Activated gamma-delta T cell (primary cell): ENCODE results near the gene TNFRSF12A.

Experiments used
- DNase-seq: peaks from one replicate; lab custom pipeline; 2025; lab: John Stamatoyannopoulos, UW

Gene TNFRSF12A

DNA sequence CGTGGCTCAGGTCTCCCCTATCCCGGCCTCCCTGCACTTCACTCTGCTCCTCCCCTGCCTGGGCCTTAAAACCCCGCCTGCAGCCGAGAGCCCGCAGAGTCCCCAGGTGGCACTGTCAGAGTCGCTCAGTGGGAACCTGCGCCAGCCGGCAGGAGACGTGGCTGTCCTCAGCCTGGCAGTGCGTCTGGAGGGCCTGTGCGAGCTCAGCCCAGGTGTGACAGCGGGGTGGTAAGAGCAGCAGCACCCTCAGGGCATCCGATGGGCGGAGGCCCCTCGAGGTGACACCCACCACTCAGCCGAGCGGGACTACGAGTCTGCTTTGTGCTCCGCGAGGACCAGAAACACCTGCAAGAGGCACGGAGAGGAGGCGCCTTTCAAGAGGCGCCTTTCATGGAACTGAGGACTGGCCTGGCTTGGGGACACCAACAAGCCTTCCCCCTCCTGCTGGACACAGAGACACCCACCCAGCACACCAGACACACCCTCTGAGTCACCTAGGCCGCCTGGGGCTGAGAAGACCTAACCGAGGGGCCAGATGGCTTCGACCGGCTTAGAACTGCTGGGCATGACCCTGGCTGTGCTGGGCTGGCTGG, 7.2 kb upstream of the TNFRSF12A start, which contains the start of gene CLDN9:
TSS of gene CLDN9 (plus strand) at position 96 of the 593 bp plus-strand sequence. CDS start at position 536, 440 bp downstream.
- no peak for DNase-seq

DNA sequence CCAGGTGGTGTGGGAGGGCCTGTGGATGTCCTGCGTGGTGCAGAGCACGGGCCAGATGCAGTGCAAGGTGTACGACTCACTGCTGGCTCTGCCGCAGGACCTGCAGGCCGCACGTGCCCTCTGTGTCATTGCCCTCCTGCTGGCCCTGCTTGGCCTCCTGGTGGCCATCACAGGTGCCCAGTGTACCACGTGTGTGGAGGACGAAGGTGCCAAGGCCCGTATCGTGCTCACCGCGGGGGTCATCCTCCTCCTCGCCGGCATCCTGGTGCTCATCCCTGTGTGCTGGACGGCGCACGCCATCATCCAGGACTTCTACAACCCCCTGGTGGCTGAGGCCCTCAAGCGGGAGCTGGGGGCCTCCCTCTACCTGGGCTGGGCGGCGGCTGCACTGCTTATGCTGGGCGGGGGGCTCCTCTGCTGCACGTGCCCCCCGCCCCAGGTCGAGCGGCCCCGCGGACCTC, 6.6 kb upstream of the TNFRSF12A start:
- no peak for DNase-seq

DNA sequence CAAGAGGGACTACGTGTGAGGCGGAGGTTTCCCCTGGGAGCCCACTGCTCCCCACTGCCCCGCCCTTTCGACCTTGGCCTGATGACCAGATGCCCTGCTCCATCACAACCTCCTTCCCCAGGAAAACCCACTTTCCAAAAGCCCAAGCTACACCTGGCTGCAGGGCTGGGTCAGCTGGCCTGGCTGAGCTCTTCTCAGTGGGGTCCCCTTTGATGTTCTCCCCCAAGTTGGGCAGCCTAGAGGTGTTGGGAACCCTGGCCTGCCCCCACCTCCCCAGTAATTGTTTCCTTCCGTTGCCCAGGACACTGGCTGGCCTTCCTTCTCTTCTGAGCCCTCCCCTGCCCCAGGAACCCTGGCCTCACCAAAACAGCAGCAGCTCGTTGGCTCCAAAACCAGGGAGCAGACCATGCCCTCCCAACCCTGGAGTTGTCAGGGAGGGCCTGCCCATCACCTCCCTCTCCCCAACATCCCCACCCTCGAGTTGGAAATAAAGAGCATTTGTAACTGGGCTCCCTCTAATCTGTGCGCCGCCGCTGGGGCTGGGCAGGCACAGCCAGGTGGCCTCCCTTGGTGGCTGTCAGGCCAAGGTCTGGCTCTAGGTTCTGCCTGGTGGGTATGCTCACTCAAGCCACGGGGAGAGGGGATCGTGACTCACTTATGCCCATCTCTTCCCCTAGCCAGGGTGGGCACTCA, 6.0 kb upstream of the TNFRSF12A start:
- no peak for DNase-seq

DNA sequence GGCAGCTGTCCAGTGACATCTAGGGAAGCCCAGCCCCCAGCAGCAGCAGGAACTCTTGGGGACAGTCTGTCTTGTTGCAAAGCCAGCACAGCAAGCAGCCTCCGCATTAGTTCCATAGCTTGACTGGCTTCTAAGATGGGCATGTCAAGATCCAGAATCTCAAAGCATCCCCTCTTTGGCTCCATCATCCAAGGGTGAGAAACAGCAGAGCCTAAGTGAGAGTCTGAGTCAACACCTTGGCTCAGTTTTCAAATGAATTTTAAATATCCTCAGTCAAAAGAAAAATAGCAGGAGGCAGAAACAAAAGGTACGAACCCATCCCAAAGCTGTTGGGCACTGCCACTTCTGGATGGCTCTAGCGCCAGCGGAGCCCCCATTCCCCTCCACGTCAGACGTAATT, 5.2 kb upstream of the TNFRSF12A start:
- DNase-seq, result no peak

DNA sequence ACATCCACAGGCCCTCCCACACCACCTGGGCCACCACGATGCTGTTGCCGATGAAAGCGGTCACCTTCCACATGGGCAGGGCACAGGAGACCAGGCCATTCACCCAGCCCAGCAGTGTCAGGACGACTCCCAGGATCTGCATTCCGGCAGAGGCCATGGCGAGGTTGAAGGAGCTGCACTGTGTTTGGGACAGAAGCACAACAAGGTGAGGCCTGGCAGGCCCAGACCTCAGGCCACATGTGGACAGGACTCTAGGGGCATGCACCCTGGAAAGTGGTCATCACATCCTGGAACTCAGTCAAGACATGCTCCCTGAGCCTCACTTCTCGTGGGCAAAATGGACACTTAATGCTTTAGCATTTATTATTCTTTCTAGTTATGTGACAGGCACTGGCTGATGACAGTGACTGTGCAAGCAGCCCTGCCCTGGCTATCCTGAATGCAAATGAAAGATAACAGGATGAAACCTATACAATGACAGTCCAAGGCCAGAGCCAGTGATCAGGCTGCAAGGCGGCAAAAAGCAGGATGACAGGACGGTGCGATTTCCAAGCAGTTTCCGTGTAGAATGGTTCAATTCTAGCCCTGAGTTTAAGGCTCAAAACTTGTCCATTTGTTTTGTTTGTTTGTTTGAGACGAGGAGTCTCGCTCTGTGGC, 4.2 kb upstream of the TNFRSF12A start:
- no peak for DNase-seq

DNA sequence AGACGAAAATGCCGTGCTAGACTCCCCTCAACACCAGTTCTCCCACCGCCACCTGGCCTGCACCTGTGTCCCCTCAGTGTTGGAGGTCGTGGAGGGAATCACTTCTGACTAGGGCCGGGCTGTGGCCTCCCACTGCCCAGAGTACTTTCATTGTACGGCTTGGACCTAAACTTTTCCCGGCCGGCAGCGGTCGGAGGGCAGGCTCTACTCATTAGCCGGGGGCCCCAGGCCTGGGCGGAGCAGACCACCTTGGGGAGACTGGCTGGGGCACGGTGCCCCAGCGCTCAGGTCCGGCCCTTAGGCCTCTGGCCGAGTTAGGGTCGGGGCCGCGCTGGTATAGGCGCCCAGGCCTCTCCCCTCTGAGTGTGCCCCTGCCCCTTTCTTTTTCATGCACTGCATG, 2.8 kb upstream of the TNFRSF12A start:
- DNase-seq, result no peak

DNA sequence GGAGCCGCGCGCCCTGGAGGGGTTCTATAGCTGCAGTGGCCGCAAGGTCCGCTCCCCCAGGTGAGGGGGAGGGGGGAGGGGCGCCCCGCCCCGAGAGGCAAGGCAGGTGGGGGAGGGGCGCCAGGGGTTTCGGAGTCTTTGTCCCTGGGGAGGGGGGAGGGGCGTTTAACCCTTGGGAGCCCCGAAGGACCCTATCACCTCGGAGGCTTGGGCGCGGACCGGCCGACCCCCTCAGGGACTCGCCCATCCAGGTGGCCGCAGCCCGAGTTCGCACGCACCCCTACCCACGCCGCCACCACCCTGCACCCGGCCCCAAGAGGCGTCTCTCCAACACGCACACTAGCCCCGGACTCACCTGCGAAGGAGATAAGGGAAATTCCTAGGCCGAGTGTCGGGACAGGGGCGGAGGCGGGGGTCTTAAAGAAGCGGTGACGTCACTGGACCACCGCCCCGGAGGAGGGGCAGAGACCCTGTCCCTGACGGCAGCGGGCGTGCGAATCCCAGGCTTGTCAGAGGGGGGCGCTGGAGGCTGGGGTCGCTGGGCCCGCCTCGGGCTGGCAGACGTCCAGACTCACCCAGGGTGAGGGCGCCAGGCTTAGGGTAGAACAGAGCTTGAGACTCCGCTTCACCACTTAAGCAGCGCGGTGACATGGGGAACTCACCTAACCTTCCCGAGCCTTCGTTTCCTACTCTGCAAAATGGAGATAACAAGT, 2.2 kb upstream of the TNFRSF12A start, which contains the start of gene CLDN6:
TSS of gene CLDN6 (minus strand) at position 390 of the 713 bp plus-strand sequence. CDS start 2,162 bp downstream, outside the sequence.
- no peak for DNase-seq

DNA sequence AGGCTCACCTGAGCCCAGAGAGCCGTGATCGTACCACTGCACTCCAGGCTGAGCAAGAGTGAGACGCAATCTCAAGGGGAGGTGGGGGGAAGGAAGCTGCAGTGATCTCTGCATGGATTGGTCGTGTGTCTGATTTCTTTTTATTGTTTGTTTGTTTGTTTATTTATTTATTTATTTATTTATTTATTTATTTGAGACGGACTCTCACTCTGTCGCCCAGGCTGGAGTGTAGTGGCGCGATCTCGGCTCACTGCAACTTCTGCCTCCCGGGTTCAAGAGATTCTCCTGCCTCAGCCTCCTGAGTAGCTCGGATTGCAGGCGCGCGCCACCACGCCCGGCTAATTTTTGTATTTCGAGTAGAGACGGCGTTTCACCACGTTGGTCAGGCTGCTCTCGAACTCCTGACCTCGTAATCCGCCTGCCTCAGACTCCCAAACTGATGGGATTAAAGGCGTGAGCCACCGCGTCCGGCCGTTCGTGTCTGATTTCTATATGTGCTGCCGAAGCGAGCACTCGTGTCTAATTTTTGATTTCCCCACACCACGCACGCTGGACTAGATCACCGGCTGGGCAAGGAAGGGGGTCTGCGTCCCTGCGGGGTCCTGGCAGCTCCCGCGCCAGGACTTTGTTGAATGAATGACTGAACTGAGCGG, 448 bp upstream of the TNFRSF12A start:
- DNase-seq, result no peak

DNA sequence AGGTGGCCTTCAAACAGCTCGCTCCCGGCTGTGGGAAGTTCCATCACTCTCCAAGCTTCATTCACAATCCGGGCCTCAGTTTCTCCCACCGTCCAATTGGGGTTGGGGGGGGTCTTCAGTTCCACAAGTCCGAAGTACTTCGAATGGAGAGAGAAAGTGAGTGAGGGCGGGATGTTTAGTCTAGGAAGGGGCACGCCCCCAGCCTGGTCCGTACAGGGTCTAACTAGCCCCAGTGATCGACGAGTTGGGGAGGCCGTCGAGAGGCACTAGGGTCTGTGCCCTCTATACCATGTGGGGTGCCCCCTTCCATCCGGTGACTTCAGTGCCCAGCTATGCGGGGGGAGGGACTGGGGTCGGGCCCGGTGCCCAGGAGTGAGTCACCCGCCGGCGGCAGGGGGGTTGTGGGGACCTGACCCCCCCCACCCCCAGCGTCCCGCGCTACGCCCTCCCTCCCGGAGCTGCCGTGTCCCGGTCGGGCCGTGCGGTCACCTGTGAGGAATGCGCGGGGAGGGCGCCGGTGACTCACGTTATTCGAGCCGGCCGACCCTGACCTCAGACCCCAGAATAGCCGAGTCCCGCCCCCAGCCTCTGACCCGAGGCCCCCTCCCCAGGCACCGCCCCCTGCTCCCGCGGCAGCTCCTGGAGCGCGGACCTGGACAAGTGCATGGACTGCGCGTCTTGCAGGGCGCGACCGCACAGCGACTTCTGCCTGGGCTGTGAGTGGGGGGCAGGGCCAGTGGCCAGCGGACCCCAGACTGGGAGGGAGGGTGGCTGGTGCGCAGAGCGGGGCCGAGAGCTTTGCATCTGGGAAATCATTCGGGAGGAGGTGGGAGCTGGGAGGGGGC, 658 bp downstream of the TNFRSF12A start:
- peak; percentile 76 for DNase-seq

DNA sequence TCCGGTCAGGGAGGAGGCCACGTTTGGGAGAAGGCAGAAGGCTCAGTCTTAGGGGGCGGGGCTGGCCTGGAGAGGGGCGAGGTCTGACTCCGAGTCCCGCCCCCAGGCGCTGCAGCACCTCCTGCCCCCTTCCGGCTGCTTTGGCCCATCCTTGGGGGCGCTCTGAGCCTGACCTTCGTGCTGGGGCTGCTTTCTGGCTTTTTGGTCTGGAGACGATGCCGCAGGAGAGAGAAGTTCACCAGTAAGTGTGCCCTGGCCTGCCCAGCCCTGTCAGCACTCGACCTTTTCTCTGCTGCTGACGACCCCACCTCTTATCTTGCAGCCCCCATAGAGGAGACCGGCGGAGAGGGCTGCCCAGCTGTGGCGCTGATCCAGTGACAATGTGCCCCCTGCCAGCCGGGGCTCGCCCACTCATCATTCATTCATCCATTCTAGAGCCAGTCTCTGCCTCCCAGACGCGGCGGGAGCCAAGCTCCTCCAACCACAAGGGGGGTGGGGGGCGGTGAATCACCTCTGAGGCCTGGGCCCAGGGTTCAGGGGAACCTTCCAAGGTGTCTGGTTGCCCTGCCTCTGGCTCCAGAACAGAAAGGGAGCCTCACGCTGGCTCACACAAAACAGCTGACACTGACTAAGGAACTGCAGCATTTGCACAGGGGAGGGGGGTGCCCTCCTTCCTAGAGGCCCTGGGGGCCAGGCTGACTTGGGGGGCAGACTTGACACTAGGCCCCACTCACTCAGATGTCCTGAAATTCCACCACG, 1.5 kb downstream of the TNFRSF12A start:
- peak; percentile 48 for DNase-seq

DNA sequence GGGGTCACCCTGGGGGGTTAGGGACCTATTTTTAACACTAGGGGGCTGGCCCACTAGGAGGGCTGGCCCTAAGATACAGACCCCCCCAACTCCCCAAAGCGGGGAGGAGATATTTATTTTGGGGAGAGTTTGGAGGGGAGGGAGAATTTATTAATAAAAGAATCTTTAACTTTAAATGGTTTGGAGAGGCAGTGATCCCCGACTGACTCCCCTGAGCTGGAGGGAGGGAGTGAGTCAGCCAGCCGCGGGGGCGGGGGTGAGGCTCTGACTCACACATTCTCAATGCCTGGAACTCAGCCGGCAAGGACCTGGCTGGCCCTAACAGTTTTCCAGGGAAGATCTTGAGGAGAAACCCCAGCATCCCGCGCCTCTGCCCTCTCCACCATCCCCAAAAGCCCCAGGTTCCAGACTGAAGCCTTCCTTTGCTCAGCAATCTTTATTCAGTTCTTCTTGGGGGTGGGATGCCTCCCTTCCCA, 2.1 kb downstream of the TNFRSF12A start:
- DNase-seq, result peak; percentile 70

DNA sequence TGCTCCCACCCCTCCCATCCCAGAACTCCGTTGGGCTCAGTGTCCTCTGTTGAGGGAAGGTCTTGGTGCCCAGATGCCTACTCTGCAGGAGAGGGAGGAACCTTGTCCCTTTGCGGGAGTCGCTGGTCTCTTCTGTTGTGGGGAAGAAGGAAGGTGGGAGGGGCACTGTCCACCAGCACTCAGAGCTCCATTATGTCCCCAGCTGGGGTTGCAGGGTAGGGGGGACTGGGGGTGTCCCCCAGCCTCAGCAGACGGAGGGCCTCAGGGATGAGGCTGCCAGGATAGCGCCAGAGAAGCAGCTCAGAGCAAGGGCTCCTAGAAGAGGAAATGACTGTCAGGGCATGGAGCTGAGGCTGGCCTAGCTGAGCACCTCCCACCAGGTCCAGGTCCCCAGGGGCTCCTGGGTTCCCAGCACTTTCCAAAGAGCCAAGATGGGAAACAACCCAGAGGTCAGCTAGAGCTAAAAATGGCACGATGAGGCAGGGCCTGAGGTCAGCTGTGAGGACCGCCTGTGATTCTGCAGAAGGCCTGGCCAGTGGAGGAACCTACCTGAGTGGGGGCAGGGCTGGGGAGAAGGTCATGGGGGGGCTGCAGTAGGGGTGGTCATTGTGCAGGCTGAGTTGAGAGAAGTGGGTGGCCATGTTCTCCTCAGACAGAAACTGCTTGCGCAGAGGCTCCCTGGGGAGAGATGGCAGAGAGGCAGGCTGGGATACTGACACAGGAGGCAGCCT, 2.7 kb downstream of the TNFRSF12A start:
- DNase-seq, result no peak

DNA sequence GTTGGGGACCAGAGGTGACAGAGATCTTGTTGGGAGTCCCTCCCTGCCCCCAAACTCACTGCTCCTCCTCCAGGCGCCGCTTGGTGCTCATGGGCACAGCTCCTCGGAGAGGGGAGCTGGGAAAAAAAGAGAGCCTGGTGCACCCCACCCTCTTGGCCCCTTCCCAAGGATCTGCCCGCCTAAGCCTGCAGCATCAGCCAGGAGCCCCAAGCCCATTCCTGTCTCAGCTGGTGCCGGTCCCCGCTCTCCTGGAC, 3.2 kb downstream of the TNFRSF12A start:
- no peak for DNase-seq

DNA sequence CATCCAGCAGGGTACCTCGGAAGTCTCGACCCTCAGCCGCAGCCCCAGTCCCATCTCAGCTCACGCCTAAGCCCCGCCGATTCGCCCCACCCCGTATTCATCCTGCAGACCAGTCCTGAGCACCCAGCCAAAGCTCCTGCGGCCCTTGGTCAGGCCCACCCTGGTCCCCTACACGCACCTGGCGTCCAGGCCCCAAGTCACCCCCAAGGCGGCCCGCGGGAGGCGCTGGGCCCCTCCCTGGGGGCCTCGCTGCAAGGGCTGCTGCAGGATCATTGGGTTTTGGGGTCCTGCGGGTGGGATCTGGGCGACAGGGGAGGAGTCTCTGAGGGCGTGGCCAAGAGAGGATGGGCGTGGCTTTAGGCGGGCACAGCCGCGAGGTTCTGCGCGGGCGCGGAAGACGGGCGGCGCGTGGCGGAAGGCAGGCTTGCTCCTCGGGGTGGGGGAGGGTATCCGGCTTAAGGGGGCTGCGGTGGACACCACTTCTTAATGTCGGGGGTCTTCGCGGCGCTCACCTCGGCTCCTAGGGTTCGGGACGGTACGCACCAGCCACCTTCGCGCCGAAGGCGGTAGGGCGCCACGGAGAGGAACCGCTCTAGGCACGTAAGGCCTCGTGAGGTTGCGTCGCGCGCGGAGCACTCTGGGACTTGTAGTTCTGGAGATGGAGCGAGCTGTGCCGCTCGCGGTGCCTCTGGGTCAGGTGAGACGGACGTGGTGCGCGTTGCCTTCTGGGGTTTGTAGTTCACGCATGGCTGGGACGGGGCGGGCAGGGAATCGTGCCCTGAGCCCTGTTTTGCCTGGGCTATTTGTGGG, 3.7 kb downstream of the TNFRSF12A start, which contains the start of the genes HCFC1R1 and THOC6:
TSS of gene HCFC1R1 (minus strand) at position 274 of the 810 bp plus-strand sequence. CDS start at position 273, 1 bp downstream.
TSS of gene THOC6 (plus strand) at position 367 of the 810 bp plus-strand sequence. CDS start at position 659, 292 bp downstream.
- DNase-seq, result peak; percentile 83

DNA sequence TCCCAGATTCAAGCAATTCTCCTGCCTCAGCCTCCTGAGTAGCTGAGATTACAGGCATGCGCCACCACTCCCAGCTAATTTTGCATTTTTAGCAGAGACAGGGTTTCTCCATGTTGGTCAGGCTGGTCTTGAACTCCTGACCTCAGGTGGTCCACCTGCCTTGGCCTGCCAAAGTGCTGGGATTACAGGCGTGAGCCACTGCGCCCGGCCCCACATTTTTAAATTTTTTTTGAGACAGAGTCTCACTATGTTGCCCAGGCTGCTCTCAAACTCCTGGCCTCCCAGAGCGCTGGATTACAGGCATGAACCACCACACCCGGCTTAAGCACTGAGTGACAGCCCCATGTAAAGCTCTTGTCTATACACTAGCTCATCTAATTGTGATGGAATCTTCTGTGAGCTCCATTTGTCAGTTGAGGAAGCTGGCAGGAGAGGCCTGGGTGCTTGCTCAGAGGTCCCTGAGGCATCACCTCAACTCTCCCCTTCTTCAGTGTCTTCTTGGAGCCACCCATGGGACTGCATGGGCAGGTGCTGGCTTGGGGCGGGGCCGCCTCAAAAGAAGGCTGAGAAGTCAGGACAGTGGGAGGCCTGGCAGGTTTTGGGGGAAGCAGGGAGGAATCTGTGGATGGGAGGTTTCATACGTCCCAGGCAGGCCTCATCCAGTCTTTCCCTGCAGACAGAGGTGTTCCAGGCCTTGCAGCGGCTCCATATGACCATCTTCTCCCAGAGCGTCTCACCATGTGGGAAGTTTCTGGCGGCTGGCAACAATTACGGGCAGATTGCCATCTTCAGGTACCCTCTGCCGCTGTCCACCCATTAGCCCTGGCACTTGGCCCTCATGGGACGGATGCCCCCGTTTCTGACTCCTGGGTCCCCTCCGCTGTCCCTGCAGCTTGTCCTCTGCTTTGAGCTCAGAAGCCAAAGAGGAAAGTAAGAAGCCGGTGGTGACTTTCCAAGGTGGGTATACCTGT, 5.1 kb downstream of the TNFRSF12A start:
- no peak for DNase-seq

DNA sequence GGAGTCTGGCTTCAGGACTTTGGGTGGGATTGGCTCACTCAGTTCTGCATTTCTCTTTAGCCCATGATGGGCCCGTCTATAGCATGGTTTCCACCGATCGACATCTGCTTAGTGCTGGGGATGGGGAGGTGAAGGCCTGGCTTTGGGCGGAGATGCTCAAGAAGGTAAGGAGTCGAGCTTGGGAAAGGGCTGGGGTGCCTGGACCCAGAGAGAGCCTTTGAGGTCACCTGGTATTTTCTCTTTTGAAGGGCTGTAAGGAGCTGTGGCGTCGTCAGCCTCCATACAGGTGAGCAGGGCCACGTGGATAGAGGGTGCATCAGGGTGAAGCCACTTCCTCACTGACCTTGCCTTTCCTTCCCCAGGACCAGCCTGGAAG, 5.8 kb downstream of the TNFRSF12A start:
- DNase-seq, result no peak
